Kidney (tissue), 14 donors: Measurements from ENCODE around the gene CENPVL2. TPM values are rescaled to one million over a fixed set of nuclear protein-coding genes. Genes with fewer than 3 reads are reported as not detected.
"Not testable (repeated sequence)": the region's sequence is repeated elsewhere in the genome, so short reads cannot be mapped to it uniquely, and the experiment has no call there.

Experiments
- DNase-seq, 5 donors: peaks; one replicate each; pipeline ENCODE4 v3.0.0-alpha.2; 2013 to 2020
- FAIRE-seq: peaks from 2 replicates; lab custom pipeline; 2012; peaks lifted over from hg19 to GRCh38; lab: Jason Lieb, UNC
- H3K27ac ChIP-seq, 2 donors: one replicate each; pipeline ENCODE4 v1.7.0; 2013; ENCODE audit warnings: low read depth in 2 of 2, low read length in 2 of 2, inconsistent platforms in 1 of 2
- H3K27me3 ChIP-seq: one replicate; pipeline ENCODE4 v1.7.1; 2013; ENCODE audit warnings: low read length, inconsistent platforms; ENCODE audit not compliant: control insufficient read depth, insufficient read depth
- H3K36me3 ChIP-seq, 3 donors: one replicate each; pipeline versions ENCODE4 v1.7.0 to v1.7.1; 2013; ENCODE audit warnings: low read length in 3 of 3, control low read depth in 1 of 3, inconsistent platforms in 1 of 3; ENCODE audit not compliant: insufficient read depth in 3 of 3, control insufficient read depth in 2 of 3
- H3K4me1 ChIP-seq, 3 donors: one replicate each; pipeline versions ENCODE4 v1.7.0 to v1.7.1; 2013; ENCODE audit warnings: low read length in 3 of 3, inconsistent platforms in 1 of 3, low read depth in 1 of 3; ENCODE audit not compliant: control insufficient read depth in 2 of 3, insufficient read depth in 2 of 3
- H3K4me3 ChIP-seq, 3 donors: one replicate each; pipeline versions ENCODE4 v1.7.0 to v1.8.1; 2013; ENCODE audit warnings: low read length in 3 of 3, control low read depth in 1 of 3, inconsistent platforms in 1 of 3
- H3K9ac ChIP-seq, 3 donors: one replicate each; pipeline versions ENCODE4 v1.7.0 to v1.7.1; 2013; ENCODE audit warnings: low read length in 3 of 3, control low read depth in 1 of 3, inconsistent platforms in 1 of 3
- H3K9me3 ChIP-seq, 3 donors: one replicate each; pipeline versions ENCODE4 v1.7.0 to v1.7.1; 2013; ENCODE audit warnings: low read length in 3 of 3, control low read depth in 1 of 3, inconsistent platforms in 1 of 3; ENCODE audit not compliant: control insufficient read depth in 2 of 3, insufficient read depth in 1 of 3
- CTCF ChIP-seq: IDR thresholded peaks from 3 replicates; pipeline ENCODE4 v1.5.1; 2012; ENCODE audit warnings: mild to moderate bottlenecking, moderate library complexity, borderline replicate concordance; ENCODE audit not compliant: insufficient read depth; ENCODE audit errors: extremely low read depth
- intact Hi-C: fragments of 100-400 bp; cut with DNase I; formaldehyde crosslinking; loops from one replicate; pipeline ENCODE4 v1.11.1; 2022
- polyA plus RNA-seq: library from polyadenylated mRNA; stranded (reverse); fragments of 350-450 nt; fragmentation: Illumina TruSeq; extraction: RNeasy Lipid Tissue Mini Kit (QIAGEN cat#74804); gene quantifications from one replicate; pipeline ENCODE4 v1.2.3, GENCODE V29; 2014; ENCODE audit warnings: low read depth, low replicate concordance; ENCODE audit not compliant: insufficient read depth
- total RNA-seq: library from RNA; stranded (reverse); fragmentation: NEBNext Ultra II Directional; extraction: Animal tissue kit (Norgen Biotek cat#: 25700); gene quantifications from one replicate; pipeline ENCODE4 v1.2.1, GENCODE V29; 2021
- donor health status: control.
- donor health status: control.
- donor health status: control.
- donor health status: control.
- donor health status: control.
- donor health status: DM: yes; HTN: yes; CAD: no.
- donor health status: Normal renal cell carcinoma (clear cell type).

CENPVL2 gene
- total and polyA plus RNA-seq, 2 donors from 2014 or later: not detected

GRCh38 chrX:51665981-51666380 lies 16.6 kb downstream of the CENPVL2 start:
- H3K36me3 ChIP-seq: no peaks in the 10 kb centered on the region
- FAIRE-seq: no peak
- no peak for TF ChIP-seq CTCF

GRCh38 chrX:51643377-51643776 lies 39.3 kb downstream of the CENPVL2 start:
- DNase-seq (no peak), FAIRE-seq (no peak)
- no peak for TF ChIP-seq CTCF
- no peaks in the 10 kb centered on the region for H3K9me3 ChIP-seq
- H3K36me3 ChIP-seq: no peaks in the 10 kb centered on the region
- H3K4me3 ChIP-seq: no peak overlapping the region
- no peak overlapping the region for H3K27ac ChIP-seq
- no peaks in the 10 kb centered on the region for H3K27me3 ChIP-seq
- no peaks in the 10 kb centered on the region for H3K4me1 ChIP-seq
- H3K9ac ChIP-seq: no peak overlapping the region
- intact Hi-C loops: no loop called here

More at GRCh38 chrX:51665981-51666380, 16.6 kb downstream of the CENPVL2 start:
- H3K9me3 ChIP-seq: no peaks in the 10 kb centered on the region
- no peak for DNase-seq
- intact Hi-C loops: no loop called here
- H3K4me3 ChIP-seq: no peak overlapping the region
- H3K4me1 ChIP-seq: no peaks in the 10 kb centered on the region
- peaks cover 3% of the 10 kb centered on the region for H3K27me3 ChIP-seq
- no peak overlapping the region for H3K9ac ChIP-seq
- no peak overlapping the region for H3K27ac ChIP-seq

- DNase-seq: peak in 2 of 5 donors; percentile 54 to 64
- Histone ChIP-seq H3K4me1 (no peaks in the 10 kb centered on the region), H3K27me3 (no peaks in the 10 kb centered on the region), H3K9ac (no peak overlapping the region), H3K36me3 (no peaks in the 10 kb centered on the region), H3K4me3 (no peak overlapping the region), H3K27ac (no peak overlapping the region), H3K9me3 (no peaks in the 10 kb centered on the region)
- no peak for FAIRE-seq
- intact Hi-C loops: no loop called here
- peak; percentile 39 for TF ChIP-seq CTCF
Observed at GRCh38 chrX:51641421-51642021, 41.1 kb downstream of the CENPVL2 start.

- H3K9ac ChIP-seq, H3K27me3 ChIP-seq, FAIRE-seq, H3K4me1 ChIP-seq, H3K4me3 ChIP-seq, intact Hi-C loops, H3K36me3 ChIP-seq, H3K27ac ChIP-seq, H3K9me3 ChIP-seq, DNase-seq: not testable (repeated sequence)
Observed at GRCh38 chrX:51636511-51636910, 46.1 kb downstream of the CENPVL2 start.

Other genes with a start within 250 kb of the CENPVL2 start
- 0.85 TPM for gene NUDT11, start 186.2 kb downstream of the CENPVL2 start, total RNA-seq
- 0.82 TPM for gene NUDT11, start 186.2 kb downstream of the CENPVL2 start, polyA plus RNA-seq
- gene CENPVL3, start 63.9 kb downstream of the CENPVL2 start, total RNA-seq: not detected
- gene CENPVL3, start 63.9 kb downstream of the CENPVL2 start, polyA plus RNA-seq: not detected
- gene CENPVL1, start 27.7 kb upstream of the CENPVL2 start, total RNA-seq: not detected
- gene CENPVL1, start 27.7 kb upstream of the CENPVL2 start, polyA plus RNA-seq: not detected
- gene GSPT2, start 60.6 kb upstream of the CENPVL2 start, total RNA-seq: 10.3 TPM
- 8.8 TPM for gene GSPT2, start 60.6 kb upstream of the CENPVL2 start, polyA plus RNA-seq
- 104 TPM for gene MAGED1, start 210.8 kb upstream of the CENPVL2 start, total RNA-seq
- gene MAGED1, start 210.8 kb upstream of the CENPVL2 start, polyA plus RNA-seq: 104 TPM